Islet precursor cell (in vitro differentiated cells): ENCODE results near the gene CCDC194.

Source experiments
- DNase-seq: peaks from one replicate; pipeline ENCODE4 v3.0.0-alpha.2; 2018

The CCDC194 gene, protein sequence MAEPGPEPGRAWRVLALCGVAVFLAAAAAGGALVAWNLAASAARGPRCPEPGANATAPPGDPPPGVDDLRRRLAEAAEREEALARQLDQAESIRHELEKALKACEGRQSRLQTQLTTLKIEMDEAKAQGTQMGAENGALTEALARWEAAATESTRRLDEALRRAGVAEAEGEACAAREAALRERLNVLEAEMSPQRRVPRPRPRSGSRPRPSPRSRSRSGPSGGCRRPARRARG

DNA sequence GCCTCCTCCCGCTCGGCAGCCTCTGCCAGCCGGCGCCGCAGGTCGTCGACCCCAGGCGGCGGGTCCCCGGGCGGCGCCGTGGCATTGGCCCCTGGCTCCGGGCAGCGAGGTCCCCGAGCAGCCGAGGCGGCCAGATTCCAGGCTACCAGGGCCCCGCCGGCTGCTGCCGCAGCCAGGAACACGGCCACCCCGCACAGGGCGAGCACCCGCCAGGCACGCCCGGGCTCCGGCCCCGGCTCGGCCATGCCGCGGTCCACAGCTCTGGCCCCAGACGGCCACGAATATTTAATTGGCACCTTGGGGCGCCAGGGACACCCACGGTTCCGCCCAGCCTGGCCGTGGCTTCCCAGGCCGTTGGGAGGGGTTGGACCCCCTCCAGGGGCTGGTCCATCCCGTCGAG is at the start of gene CCDC194:
TSS of gene CCDC194 (minus strand) at position 283 of the 400 bp plus-strand sequence. CDS start at position 245, 38 bp downstream.
- DNase-seq: no peak

DNA sequence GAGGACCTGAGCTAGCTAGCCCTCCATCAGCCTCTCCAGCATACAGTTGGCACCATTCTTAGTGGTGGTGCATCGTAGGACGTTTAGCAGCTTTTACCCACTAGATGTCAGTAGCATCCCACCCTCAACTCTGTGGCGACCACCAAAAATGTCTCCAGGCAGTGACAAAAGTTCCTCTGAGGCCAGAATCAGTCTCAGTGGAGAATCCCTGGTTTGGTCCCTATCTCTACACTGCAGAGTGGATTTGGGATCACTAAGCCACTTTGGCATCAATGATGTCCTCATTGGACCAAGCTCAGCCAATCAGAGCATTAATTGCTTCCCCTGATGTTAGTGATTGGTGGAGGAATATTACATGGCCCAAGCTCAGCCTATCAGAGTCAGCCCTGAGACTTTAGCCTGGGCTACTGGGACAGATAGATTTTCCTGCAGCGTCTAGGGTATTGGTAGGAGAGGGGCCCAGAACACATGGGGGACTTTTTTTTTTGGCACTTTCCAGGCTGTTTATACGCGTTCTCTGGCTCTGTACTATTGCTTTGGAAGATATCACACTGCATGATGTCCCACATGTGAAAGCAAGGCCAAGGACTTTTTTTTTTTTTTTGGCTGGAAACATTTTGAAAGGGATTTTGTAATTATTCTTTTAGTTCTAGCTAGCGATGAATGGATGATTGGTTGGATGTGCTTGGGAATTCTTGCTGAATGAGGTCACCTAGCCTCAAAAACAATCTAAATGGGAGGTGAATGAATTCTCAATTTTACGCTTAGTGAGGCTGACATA is 47.4 kb upstream of the CCDC194 start:
- DNase-seq: peak; percentile 57

DNA sequence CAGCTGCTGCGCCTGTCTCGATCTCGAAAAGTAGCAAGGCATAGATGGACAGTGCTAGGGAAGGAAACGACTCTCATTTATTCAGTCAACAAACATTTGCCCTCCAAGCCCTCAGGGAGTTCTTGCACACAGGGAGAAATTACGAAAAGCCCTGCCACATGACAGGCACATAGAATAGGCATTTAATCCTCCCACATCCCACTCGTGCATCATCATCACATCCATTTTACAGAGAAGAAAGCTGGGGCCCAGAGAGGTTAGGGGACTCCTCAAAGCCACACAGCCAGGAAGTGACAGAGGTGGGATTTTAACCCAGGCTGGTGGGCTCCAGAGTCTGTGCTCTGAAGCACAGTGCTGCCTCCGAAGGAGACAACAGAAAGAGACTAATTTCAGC is 42.9 kb upstream of the CCDC194 start:
- DNase-seq: no peak

DNA sequence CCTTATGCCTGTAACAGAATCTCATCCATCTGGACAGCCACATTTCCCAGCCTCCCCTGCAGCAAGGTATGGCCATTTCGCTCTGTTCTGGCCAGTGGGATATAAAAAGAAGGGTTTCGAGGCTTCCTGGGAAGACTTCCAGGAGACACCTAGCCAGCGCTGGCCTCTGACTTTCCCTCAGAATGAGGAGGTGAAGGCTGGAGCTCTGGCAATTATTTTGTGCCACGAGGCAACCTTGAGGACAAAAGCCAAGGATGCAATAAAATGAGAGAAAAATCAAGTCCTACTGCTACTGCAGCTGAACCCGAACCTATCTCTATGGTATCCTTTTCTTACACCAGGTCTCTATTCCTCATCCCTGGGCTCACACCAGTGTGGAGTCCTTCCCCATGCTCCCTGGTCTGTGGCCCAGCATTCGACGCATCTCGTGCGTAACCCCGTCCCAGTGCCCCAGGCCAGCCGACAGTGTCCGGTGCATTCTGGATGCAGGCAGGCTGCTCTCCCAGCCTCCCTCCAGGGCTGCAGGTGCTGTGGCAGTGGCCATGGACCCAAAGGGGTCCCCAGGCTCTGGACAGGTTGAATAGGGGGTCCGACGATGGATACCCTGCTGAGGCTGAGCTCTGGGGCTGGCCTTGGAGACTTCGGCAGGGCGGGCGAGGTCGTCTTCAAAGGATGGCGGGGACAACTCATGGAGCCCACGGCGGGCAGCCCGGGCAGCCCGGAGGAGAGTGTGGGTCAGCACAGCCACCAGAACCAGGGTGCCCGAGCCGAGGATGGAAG is 42.3 kb upstream of the CCDC194 start:
- DNase-seq: no peak

DNA sequence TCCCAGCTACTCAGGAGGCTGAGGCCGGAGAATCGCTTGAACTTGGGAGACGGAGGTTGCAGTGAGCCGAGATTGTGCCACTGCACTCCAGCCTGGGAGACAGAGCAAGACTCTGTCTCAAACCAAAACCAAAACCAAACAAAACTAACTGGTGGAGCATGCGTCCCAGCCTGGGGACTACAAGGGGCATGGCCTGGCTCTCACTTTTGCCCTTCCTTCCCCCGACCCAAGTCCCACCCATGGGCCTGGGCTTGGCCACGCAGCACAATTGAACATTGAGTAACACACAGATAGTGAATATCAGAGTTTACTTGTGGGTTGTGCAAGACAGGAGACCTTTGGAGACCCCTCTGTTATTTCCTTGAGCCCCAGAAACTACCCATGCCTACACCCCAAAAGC is 41.2 kb upstream of the CCDC194 start:
- DNase-seq: no peak

DNA sequence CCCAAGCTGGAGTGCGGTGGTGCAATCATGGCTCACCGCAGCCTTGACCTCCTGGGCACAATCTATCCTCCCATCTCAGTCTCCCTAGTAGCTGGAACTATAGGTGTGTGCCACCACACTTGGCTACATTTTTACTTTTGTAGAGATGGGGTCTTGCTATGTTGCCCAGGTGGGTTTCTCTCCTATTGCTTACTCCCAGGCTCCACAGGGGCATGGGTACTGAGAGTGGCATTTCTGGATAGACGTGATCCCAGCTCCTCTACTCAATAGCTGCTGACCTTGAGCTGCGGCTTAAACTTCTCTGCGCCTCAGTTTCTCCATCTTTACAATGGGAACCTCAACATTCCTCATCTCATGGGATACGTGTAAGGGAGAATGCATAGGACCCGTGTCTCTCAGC is 37.4 kb upstream of the CCDC194 start:
- no peak for DNase-seq

DNA sequence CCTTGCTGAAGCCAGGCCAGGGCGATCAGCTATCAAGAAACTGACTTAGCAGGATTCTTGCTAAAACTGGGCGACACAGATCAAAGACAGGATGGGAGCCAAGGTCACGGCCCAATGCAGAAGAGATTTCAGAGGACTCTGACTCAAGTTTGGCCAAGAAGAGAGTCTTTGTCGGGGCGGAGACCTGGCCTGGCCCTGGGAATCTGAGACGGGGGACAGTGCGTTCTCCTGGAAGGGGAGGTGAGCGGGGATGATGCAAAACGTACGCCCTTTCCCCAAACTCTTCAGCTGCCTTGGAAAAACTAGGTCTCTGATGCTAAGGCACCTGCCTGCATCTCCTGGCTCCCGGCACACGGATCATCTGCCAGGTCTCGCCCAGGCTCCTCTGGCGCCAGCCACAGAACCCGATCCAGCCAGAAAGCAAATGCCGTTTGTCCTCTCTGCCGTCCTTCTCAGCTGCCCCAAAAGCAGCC is 35.7 kb upstream of the CCDC194 start:
- DNase-seq: no peak

DNA sequence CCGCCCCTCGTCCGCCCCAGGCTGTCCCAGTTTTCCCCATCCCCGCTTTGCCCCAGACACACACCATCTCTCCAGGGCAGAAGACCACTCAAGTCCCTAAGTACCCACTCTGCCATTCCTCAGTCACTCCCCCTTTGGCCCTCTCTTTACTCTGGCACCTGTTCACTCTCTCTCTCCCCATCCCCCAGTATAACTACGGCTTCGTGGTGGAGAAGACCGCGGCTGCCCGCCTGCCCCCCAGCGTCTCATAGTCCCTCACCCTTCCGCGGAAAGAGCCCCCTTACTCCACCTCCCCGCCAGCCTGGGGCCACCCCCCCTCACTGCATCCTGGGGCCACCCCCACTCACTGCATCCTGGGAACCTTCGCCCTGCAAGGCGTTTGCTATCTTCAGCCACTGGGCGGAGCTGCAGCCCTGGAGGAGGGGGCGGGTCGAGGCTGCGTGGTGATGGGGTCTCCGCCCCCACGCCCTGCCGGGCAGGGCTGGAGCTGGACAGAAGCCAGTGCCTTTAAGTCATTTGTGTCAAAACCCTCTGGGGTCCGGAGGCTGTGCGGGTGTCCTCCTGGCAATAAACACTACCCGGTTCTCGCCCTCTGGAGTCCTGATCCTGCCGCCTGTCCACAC is 30.9 kb upstream of the CCDC194 start:
- peak; percentile 94 for DNase-seq

DNA sequence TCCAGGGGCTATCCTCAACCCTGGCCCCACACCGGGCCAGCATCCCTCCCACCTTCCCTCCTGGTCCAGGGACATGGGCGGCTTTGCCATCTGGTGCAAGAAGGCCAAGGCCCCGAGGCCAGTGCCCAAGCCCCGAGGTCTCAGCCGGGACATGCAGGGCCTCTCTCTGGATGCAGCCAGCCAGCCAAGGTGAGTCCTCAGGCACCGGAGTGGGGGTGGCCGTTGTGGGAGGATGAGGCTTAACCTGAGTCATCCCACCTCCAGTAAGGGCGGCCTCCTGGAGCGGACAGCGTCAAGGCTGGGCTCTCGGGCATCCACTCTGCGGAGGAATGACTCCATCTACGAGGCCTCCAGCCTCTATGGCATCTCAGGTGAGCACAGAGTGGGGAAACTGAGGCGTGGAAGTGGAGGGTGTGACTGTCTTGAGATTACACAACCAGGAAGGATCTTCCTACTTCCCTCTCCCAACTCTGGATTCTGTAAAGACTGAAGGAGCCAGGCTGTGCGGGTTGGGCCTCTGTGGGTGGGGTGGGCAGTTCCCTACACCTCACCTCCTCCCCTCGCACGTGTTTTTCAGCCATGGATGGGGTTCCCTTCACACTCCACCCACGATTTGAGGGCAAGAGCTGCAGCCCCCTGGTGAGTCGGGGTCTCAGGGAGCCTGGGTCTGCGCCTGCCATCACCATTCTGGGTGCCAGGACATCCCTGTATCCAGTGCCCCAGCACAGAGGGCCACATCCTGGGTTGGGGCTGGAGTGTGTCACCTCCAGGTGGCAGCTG is 29.6 kb upstream of the CCDC194 start:
- no peak for DNase-seq

DNA sequence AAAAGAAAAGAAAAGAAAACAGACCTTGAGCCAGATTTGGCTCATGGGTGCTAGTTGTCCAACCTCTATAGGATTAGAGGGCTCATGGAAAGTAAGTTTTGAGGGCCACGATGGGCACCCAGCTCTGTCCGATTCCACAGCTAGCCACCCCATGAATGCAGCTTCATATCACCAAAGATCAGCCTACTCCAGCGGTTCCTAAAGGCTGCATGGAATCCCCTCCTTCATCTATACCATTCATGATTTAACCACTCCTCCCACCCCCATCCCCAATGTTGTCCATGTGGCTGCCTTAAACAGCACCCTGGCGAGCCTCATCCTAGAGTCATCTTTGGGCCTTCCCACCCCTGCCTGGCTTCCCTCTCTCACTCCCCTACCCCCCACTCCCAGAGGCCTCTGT is 27.9 kb upstream of the CCDC194 start:
- DNase-seq: no peak

DNA sequence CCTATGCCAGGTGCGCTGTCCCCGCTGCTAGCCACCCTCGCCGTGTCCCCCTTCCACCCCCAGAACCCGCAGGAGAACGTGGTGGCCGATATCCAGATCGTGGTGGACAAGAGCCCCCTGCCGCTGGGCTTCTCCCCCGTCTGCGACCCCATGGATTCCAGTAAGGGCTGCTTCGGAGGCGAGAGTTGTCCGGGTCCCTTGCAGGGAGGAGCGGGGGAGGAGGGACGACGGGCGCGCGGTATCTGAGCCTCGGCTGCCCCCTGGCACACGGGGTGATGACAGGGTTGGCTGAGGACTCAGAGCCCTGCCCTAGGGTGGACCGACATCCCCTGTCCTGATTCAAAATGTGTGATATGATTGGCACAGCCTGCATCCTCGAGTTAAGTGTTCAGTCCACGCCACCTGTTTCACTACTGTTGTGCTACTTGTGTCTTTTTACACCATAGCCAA is 26.5 kb upstream of the CCDC194 start:
- DNase-seq: peak; percentile 56

DNA sequence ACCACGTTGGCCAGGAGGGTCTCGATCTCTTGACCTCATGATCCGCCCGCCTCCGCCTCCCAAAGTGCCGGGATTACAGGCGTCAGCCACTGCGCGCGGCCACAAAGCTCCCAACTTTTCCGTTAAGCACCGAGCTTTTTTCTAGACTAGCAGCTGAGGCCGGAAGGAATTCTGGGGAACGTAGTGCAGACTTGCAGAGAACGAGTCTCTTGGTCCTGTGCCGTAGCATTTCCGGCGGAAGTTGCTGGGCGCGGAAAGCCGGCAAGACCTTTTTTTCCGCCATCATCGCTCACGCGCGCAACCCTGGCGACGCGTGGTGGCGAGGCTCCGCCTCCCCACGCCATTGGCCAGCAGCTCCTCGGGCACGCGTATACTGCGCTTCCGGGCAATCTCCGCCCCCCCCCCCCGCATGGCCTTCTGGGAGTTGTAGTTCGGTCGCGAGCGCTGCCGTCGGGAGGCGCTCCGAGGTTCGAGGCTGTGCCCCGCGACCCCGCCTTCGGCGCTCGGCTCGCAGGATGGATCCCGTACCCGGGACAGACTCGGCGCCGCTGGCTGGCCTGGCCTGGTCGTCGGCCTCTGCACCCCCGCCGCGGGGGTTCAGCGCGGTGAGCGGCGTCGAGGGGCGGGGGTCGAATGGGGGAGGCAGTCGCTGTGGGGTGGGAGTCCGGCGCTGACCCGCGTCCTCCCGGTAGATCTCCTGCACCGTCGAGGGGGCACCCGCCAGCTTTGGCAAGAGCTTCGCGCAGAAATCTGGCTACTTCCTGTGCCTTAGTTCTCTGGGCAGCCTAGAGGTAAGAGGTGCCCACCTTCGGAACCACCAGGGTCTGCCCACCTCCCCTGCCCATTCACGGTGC is 25.9 kb upstream of the CCDC194 start, which contains the start of gene MVB12A:
TSS of gene MVB12A (plus strand) at position 427 of the 854 bp plus-strand sequence. CDS start at position 516, 89 bp downstream.
- DNase-seq: peak; percentile 99

DNA sequence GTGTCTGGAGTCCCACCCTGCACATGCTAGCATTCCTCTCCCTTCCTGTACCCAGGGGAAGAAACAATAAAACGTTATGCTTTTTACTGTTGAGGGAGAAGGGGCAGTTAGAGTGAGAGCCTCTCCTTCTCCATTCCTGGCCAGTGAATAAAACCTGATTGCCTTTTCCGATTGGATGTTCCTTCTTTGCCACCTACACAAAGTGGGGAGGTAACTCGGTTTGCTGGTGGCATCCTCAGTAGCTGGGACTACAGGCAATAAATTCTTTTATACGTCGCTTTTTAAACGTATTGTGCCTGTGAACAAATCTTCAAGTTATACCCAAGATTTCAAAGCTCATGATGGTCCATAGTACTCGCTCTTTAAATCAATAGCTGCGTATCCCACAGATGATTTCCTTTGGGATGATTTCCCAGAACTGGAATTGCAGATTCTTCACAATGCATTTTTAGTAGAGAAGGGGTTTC is 25.2 kb upstream of the CCDC194 start:
- no peak for DNase-seq

DNA sequence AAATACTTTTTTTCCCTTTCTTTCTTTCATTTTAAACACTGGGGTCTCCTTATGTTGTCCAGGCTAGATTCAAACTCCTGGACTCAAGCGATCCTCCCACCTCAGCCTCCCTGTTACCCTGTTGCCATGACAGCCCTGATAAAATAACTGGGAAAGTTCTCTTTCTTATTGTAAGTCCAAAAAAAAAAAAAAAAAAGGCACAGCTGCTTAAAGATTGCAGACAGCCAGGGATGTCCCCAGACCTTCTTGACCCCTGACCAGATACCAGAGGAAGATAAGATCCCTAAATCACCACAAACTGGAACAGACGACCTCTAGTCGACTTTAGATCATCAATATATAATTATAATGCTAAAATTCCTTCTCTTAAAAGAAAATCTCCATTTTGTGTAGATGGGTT is 24.7 kb upstream of the CCDC194 start:
- no peak for DNase-seq

DNA sequence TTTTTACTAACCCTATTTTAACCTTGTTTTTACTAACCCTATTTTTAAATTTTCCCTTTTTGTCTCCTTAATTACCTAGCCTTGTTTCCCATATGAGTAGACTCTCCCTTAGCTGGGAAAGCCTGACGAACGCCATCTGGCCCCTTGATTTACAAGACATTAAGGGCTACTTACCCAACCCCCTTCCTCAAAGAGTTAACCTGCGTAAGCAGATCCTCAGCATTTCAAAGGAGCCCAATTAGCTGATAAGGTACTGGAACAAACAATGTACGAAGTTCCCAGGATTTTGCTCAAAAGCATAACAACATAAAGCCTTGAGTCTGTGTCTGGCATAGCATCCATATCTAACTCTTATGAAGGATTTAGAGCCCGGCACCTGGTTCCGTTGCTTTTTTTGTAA is 21.1 kb upstream of the CCDC194 start:
- DNase-seq: no peak

DNA sequence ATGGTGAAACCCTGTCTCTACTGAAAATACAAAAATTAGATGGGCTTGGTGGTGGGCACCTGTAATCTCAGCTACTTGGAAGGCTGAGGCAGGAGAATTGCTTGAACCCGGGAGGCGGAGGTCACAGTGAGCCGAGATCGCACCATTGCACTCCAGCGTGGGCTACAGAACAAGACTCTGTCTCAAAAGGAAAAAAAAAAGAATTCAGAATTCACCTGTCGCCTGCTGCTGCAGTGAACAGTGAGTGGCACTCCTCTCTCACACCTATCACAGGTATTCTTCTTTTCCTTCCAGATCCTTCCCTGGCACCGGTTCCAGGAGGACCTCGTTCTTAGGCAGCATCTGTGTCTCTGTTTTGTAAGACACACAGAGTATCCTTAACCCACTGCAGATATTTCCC is 20.1 kb upstream of the CCDC194 start:
- no peak for DNase-seq

DNA sequence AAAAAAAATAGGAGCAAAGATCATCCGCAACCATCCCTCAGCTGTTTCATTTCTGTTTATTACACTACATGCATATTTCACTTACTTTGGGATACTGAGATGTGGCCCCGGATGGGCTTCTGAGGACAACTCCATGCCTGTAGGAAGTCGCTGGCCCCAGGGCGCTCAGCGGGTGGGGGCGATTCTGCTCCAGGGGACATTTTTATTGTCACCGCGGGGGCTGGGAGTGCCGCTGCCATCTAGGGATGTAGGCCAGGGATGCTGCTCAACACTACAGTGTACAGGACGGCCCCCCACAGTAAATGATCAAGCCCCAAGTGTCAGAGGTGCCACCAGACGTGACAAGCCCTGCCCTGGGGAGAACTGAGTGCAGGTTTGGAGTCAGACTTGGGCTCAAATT is 17.8 kb upstream of the CCDC194 start:
- DNase-seq: no peak

DNA sequence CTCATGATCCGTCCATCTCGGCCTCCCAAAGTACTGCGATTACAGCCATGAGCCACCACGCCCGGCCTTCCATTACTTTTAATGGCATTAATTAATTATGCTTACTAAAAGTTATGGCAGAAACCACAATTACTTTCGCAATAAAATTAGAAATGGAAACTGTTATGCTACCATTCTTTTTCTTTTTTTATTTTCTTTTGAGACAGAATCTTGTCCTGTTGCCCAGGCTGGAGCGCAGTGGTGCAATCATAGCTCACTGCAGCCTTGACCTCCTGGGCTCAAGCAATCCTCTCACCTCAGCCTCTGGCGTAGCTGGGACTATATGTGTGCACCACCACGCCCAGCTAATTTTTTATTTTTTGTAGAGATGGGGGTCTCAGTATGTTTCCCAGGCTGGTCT is 16.0 kb upstream of the CCDC194 start:
- no peak for DNase-seq

DNA sequence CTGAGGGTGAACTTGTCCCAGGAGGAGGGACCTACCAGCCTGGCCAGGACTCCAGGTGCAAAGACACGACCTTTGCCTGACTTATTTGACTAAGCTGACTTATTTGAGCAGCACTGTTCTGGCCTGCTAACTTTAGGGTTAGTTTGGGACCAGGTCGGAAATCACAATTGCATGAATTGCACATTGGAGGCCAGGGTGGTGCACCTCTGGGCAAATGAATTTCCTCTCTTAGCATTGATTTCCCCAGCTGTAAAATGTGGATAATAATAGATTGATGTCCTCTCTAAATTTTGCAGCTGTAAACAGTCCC is 12.8 kb upstream of the CCDC194 start:
- DNase-seq: no peak

DNA sequence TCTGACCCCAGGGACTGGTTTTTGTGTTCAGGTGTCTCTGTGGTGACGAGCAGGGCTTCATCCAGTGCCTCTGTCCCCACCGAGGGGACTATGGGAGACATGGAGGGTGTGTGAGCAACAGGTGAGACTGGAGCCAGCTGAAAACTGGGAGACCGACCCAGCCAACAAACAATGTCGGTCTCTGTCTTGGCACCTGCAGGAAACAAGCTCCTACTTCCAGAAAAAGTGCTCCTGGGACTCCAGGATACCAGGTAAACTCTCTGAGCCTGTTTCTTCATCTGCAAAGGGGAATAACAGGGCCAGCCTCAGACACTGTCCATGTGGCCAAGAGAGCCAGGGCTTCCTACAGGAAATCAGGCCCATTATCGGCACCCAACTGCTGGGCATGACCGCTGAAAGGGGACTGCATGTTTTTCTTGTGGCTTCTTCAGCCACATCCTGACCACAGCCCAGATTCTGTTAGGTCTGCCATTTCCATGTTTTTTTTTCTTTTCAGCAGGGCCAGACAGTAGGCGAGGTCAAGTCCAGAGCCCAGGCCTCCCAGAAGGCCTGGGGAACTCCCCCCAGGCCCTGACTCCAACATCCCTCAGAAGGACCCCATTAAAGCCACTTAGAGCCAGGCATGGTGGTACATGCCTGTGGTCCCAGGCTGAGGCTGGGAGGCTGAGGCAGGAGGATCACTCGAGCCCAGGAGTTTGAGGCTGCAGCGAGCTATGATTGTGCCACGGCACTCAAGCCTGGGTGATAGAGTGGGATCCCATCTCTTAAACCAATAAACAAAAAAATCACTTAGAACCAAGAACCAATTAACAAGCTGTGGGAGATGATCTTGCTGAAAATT is 12.3 kb upstream of the CCDC194 start:
- DNase-seq: no peak
